ENCODE results near the gene NRG2. TPM values are rescaled to one million over a fixed set of nuclear protein-coding genes. Genes with fewer than 3 reads are reported as not detected.

The NRG2 gene
- total and polyA plus RNA-seq, 2 of the 8 experiments (the other 6 are each of a cell fraction or from before 2014, with no cell fraction given), result 0.27 to 0.54 TPM

DNA sequence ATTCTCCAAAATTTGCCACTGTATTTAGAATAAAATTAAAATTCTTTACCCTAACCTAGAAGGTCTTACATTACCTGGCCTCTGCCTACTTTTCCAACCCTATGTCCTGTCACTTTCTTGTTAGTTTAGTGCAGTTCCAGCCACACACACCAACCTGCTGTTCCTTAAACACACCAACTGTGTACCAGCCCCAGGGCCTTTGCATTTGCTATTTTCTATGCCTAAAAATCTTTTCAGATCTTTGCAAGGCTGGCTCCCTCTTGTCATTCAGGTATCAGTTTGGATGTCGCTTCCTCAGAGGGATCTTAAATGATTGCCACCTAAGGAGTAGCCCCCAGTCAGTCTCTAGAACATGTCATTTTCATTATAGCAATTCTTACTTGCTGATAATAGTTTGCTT is 17.7 kb upstream of the NRG2 start:
- ChIA-PET POLR2A (ENCODE audit: partially characterized antibody) (no interaction called here), CTCF (ENCODE audit: partially characterized antibody) (interaction anchor here (0.5 to 1.1 kb wide), 2 partner anchors 13 to 75 kb away, joined by 4 to 9 read pairs; no protein-coding TSS in a partner anchor)
- H3K27me3 ChIP-seq (replicated peaks in 1 of 4; ENCODE audit: control insufficient read depth in 3 of 4, extremely low read depth in 1 of 4, insufficient read depth in 3 of 4, low read length in 3 of 4), result no peaks in the 10 kb centered on the region; a peak in 1 of 7 replicates
- no peak overlapping the region for H3K9ac ChIP-seq (replicated peaks in 1 of 4; ENCODE audit: extremely low read depth in 1 of 4, low read depth in 3 of 4, low read length in 3 of 4)
- H4K5ac ChIP-seq (ENCODE audit: insufficient read length, low read depth, low read length), result no peak overlapping the region
- no peak overlapping the region for H2BK12ac ChIP-seq (ENCODE audit: low read depth, low read length)
- FAIRE-seq (no peak), DNase-seq (ENCODE audit: low read depth in 1 of 2, low spot score in 2 of 2) (no peak)
- no peak overlapping the region for H3K14ac ChIP-seq (ENCODE audit: insufficient read length)
- no peaks in the 10 kb centered on the region for H3K79me1 ChIP-seq (ENCODE audit: low read depth, low read length)
- no peaks in the 10 kb centered on the region for H3K79me2 ChIP-seq (ENCODE audit: control insufficient read depth in 1 of 2, insufficient read depth in 2 of 2, low read length in 2 of 2)
- no peaks in the 10 kb centered on the region for H3K23me2 ChIP-seq (ENCODE audit: low read depth, low read length)
- no peak overlapping the region for H3K56ac ChIP-seq (replicated peaks; ENCODE audit: insufficient read length, low read depth, low read length)
- no peaks in the 10 kb centered on the region for H4K20me1 ChIP-seq (replicated peaks in 1 of 2; ENCODE audit: control insufficient read depth in 1 of 2, insufficient read depth in 2 of 2, low read length in 2 of 2)
- H3K4me1 ChIP-seq (replicated peaks in 1 of 4; ENCODE audit: control insufficient read depth in 3 of 4, insufficient read depth in 4 of 4, low read length in 3 of 4), result no peaks in the 10 kb centered on the region
- H2BK5ac ChIP-seq (ENCODE audit: low read depth, low read length), result no peak overlapping the region
- H2BK120ac ChIP-seq (replicated peaks; ENCODE audit: low read depth, low read length), result no peak overlapping the region
- H3K9me3 ChIP-seq (ENCODE audit: insufficient read depth in 2 of 2, low read depth in 1 of 2, low read length in 1 of 2), result no peaks in the 10 kb centered on the region
- H4K8ac ChIP-seq (ENCODE audit: extremely low read depth, insufficient read depth, low read length), result no peak overlapping the region
- no peak overlapping the region for H2AFZ ChIP-seq (ENCODE audit: low read length)
- H3K4ac ChIP-seq (replicated peaks; ENCODE audit: insufficient read length, low read depth, low read length), result no peak overlapping the region
- no peak overlapping the region for H2BK20ac ChIP-seq (ENCODE audit: low read length)
- no peak overlapping the region for H3K18ac ChIP-seq (ENCODE audit: extremely low read depth, low read length)
- no peak overlapping the region for H3K4me3 ChIP-seq (ENCODE audit: extremely low read depth in 1 of 4, insufficient read depth in 2 of 4, low read depth in 3 of 4, low read length in 4 of 4)
- no peak overlapping the region for H2AK5ac ChIP-seq (ENCODE audit: low read depth, low read length)
- WGBS, 2 experiments (ENCODE audit: extremely low coverage in 1 of 2, insufficient coverage in 1 of 2, insufficient read length in 1 of 2, insufficient replicate concordance in 2 of 2, low coverage in 1 of 2, low lambda C conversion rate in 2 of 2, missing lambda C conversion rate in 1 of 2), result 73% methylated on average over 1 of the region's 1 CpG; no CpG with 5 or more reads in 1 of the 2 experiments
- no peak overlapping the region for H3K4me2 ChIP-seq (ENCODE audit: insufficient read depth in 1 of 2, low read depth in 2 of 2, low read length in 2 of 2)
- H3K36me3 ChIP-seq (ENCODE audit: control insufficient read depth in 2 of 4, insufficient read depth in 4 of 4, low read length in 3 of 4), result no peaks in the 10 kb centered on the region
- no peak overlapping the region for H3K23ac ChIP-seq (ENCODE audit: insufficient read length)
- H3K27ac ChIP-seq (ENCODE audit: low read depth, low read length), result no peak overlapping the region
- H4K91ac ChIP-seq (replicated peaks; ENCODE audit: insufficient read length, low read length), result no peak overlapping the region
- no peak overlapping the region for H2BK15ac ChIP-seq (ENCODE audit: low read length)
- TF ChIP-seq GTF2F1 (IDR thresholded peaks at IDR 0.05; ENCODE audit: borderline replicate concordance, low read depth, low read length), result no peak
- TF ChIP-seq, protein P1, sequence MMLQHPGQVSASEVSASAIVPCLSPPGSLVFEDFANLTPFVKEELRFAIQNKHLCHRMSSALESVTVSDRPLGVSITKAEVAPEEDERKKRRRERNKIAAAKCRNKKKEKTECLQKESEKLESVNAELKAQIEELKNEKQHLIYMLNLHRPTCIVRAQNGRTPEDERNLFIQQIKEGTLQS (IDR thresholded peaks at IDR 0.05; ENCODE audit: insufficient read depth, low read depth, low read length), result no peak
- TF ChIP-seq GABPA (IDR thresholded peaks at IDR 0.05; ENCODE audit: borderline replicate concordance, insufficient read depth, low read length), result no peak

Measured in H1 (cell line).